Naive thymus-derived CD4-positive, alpha-beta T cell (primary cell): ENCODE data around the gene KIF1B. TPM values are rescaled to one million over a fixed set of nuclear protein-coding genes. Genes with fewer than 3 reads are reported as not detected.

Experiments
- ATAC-seq: fragments of 150-1000 bp; cut with Tn5 transposase; 2 replicates; pipeline ENCODE4 v1.10.0; 2021; ENCODE audit warnings: mild to moderate bottlenecking, moderate library complexity
- CTCF ChIA-PET: fragments of 350-600 bp; sonication (Branson Sonifier 250); formaldehyde crosslinking; loops from one replicate; lab custom pipeline; 2021; ENCODE audit warnings: antibody characterized with exemption; lab: Charles Lee
- POLR2A ChIA-PET: fragments of 350-600 bp; sonication (Branson Sonifier 250); formaldehyde crosslinking; loops from one replicate; lab custom pipeline; 2021; ENCODE audit warnings: antibody characterized with exemption, inconsistent platforms; lab: Charles Lee
- DNase-seq, 9 donors: peaks; one replicate each; pipeline versions ENCODE4 v3.0.0 to v3.0.0-alpha.2; 2020 to 2022; ENCODE audit warnings: mixed read lengths in 1 of 9
- H3K27ac ChIP-seq: one replicate; pipeline ENCODE4 v1.7.0; 2013; ENCODE audit warnings: mild to moderate bottlenecking, low read depth, low read length, moderate library complexity
- H3K27me3 ChIP-seq, 2 donors: one replicate each; pipeline ENCODE4 v1.7.0; 2013; ENCODE audit warnings: low read length in 2 of 2, mild to moderate bottlenecking in 2 of 2, moderate library complexity in 2 of 2; ENCODE audit not compliant: control insufficient read depth in 2 of 2, insufficient read depth in 2 of 2
- H3K36me3 ChIP-seq, 3 experiments: 1 replicate in 2 of 3; 2 replicates in 1 of 3; pipeline ENCODE4 v1.7.0; 2013; ENCODE audit warnings: low read length in 3 of 3, mild to moderate bottlenecking in 3 of 3, moderate library complexity in 1 of 3; ENCODE audit not compliant: insufficient read depth in 3 of 3, control insufficient read depth in 2 of 3
- H3K4me1 ChIP-seq, 2 donors: one replicate each; pipeline ENCODE4 v1.7.0; 2013; ENCODE audit warnings: low read length in 2 of 2, mild to moderate bottlenecking in 2 of 2, moderate library complexity in 1 of 2; ENCODE audit not compliant: control insufficient read depth in 2 of 2, insufficient read depth in 2 of 2
- H3K4me3 ChIP-seq: 2 replicates; pipeline ENCODE4 v1.7.0; 2013; ENCODE audit warnings: mild to moderate bottlenecking, low read length
- H3K9me3 ChIP-seq, 3 experiments: 1 replicate in 2 of 3; 2 replicates in 1 of 3; pipeline ENCODE4 v1.7.0; 2013; ENCODE audit warnings: low read length in 3 of 3; ENCODE audit not compliant: control insufficient read depth in 2 of 3
- H3K27ac Mint-ChIP-seq, 9 donors: one replicate each; pipeline ENCODE4 v1.8.0; 2020 to 2022; ENCODE audit warnings: mixed read lengths in 9 of 9, mild to moderate bottlenecking in 8 of 9, moderate library complexity in 5 of 9, inconsistent platforms in 2 of 9
- H3K27me3 Mint-ChIP-seq, 5 donors: one replicate each; pipeline ENCODE4 v1.8.0; 2021 to 2022; ENCODE audit warnings: mixed read lengths in 5 of 5, mild to moderate bottlenecking in 1 of 5
- H3K36me3 Mint-ChIP-seq, 5 donors: one replicate each; pipeline ENCODE4 v1.8.0; 2020 to 2022; ENCODE audit warnings: mixed read lengths in 5 of 5, mild to moderate bottlenecking in 3 of 5, inconsistent platforms in 1 of 5
- H3K4me1 Mint-ChIP-seq, 7 donors: one replicate each; pipeline ENCODE4 v1.8.0; 2020 to 2022; ENCODE audit warnings: mixed read lengths in 7 of 7, mild to moderate bottlenecking in 3 of 7, inconsistent platforms in 1 of 7
- H3K4me3 Mint-ChIP-seq, 10 donors: one replicate each; pipeline ENCODE4 v1.8.0; 2020 to 2022; ENCODE audit warnings: mild to moderate bottlenecking in 10 of 10, mixed read lengths in 10 of 10, moderate library complexity in 6 of 10, inconsistent platforms in 2 of 10
- H3K9me3 Mint-ChIP-seq, 11 donors: one replicate each; pipeline ENCODE4 v1.8.0; 2020 to 2022; ENCODE audit warnings: mixed read lengths in 11 of 11, mild to moderate bottlenecking in 4 of 11, inconsistent platforms in 1 of 11, moderate library complexity in 1 of 11
- intact Hi-C, 2 donors: fragments of 100-400 bp; cut with micrococcal nuclease; formaldehyde crosslinking; loops; one replicate each; pipeline ENCODE4 v1.15.1; 2023
- polyA plus RNA-seq, 2 donors: library from polyadenylated mRNA; unstranded; fragments of 300-500 nt; fragmentation: Illumina TruSeq; gene quantifications; one replicate each; pipeline ENCODE4 v1.2.3, GENCODE V29; 2021
- total RNA-seq, 6 experiments: library from RNA in 5 of 6; stranded (reverse) in 5 of 6; gene quantifications; 1 replicate in 5 of 6; 2 replicates in 1 of 6; pipeline ENCODE4 v1.2.3 and lab custom pipeline; 2021 to 2026

The KIF1B gene
- total and polyA plus RNA-seq, 7 experiments from 2014 or later: 1.8 to 21.6 (median 11.5) TPM

- no peak overlapping the region for H3K4me3 Mint-ChIP-seq
- peaks cover 0 to 25% (median 9%) of the 10 kb centered on the region in 5 donors for H3K36me3 Mint-ChIP-seq
- POLR2A ChIA-PET: no interaction called here
- H3K27me3 Mint-ChIP-seq: no peaks in the 10 kb centered on the region
- Histone ChIP-seq H3K27ac (no peak overlapping the region), H3K36me3 (peaks cover 0 to 19% (median 7%) of the 10 kb centered on the region in 3 experiments), H3K27me3 (no peaks in the 10 kb centered on the region), H3K9me3 (no peaks in the 10 kb centered on the region), H3K4me1 (no peaks in the 10 kb centered on the region), H3K4me3 (no peak overlapping the region)
- DNase-seq: no peak
- no peak for ATAC-seq
- intact Hi-C loops: no loop called here
- H3K27ac Mint-ChIP-seq: no peak overlapping the region
- CTCF ChIA-PET: no interaction called here
- H3K9me3 Mint-ChIP-seq: peaks cover 0 to 5% (median 0%) of the 10 kb centered on the region in 11 donors
- H3K4me1 Mint-ChIP-seq: peaks cover 0 to 4% (median 0%) of the 10 kb centered on the region in 7 donors
Measured at GRCh38 chr1:10181154-10181553, 29.2 kb upstream of the KIF1B start.

- Histone ChIP-seq H3K36me3 (no peaks in the 10 kb centered on the region), H3K27ac (no peak overlapping the region), H3K27me3 (no peaks in the 10 kb centered on the region), H3K4me3 (no peak overlapping the region), H3K4me1 (no peaks in the 10 kb centered on the region), H3K9me3 (no peaks in the 10 kb centered on the region)
- H3K27me3 Mint-ChIP-seq: no peaks in the 10 kb centered on the region
- no peak for ATAC-seq
- no peak for DNase-seq
- H3K4me1 Mint-ChIP-seq: peaks cover 0 to 4% (median 0%) of the 10 kb centered on the region in 7 donors
- no peak overlapping the region for H3K4me3 Mint-ChIP-seq
- POLR2A ChIA-PET: interaction anchor here (0.7 kb wide), 1 partner anchor 731 kb away, joined by 5 read pairs; no protein-coding TSS in a partner anchor
- H3K36me3 Mint-ChIP-seq: peaks cover 0 to 5% (median 4%) of the 10 kb centered on the region in 5 donors
- intact Hi-C loops: no loop called here
- CTCF ChIA-PET: no interaction called here
- H3K27ac Mint-ChIP-seq: no peak overlapping the region
- H3K9me3 Mint-ChIP-seq: peaks cover 0 to 13% (median 0%) of the 10 kb centered on the region in 11 donors
Measured at GRCh38 chr1:10185759-10186158, 24.6 kb upstream of the KIF1B start.

GRCh38 chr1:10186331-10187025, 23.9 kb upstream of the KIF1B start:
- POLR2A ChIA-PET: no interaction called here
- Histone ChIP-seq H3K27me3 (no peaks in the 10 kb centered on the region), H3K4me3 (no peak overlapping the region), H3K27ac (no peak overlapping the region), H3K4me1 (no peaks in the 10 kb centered on the region), H3K36me3 (no peaks in the 10 kb centered on the region), H3K9me3 (no peaks in the 10 kb centered on the region)
- Mint-ChIP-seq H3K27ac (no peak overlapping the region), H3K9me3 (peaks cover 0 to 13% (median 0%) of the 10 kb centered on the region in 11 donors), H3K4me3 (no peak overlapping the region), H3K36me3 (peaks cover 0 to 5% (median 0%) of the 10 kb centered on the region in 5 donors), H3K27me3 (peaks cover 0 to 2% (median 0%) of the 10 kb centered on the region in 5 donors), H3K4me1 (peaks cover 0 to 4% (median 0%) of the 10 kb centered on the region in 7 donors)
- no peak for ATAC-seq
- intact Hi-C loops: loop anchor here in 1 of 2 donors (1.0 kb wide), 1 partner anchor 16 kb away; no protein-coding TSS in a partner anchor
- DNase-seq: peak in 3 of 9 donors; percentile 12 to 38 (median 13)
- CTCF ChIA-PET: no interaction called here

- no peaks in the 10 kb centered on the region for H3K9me3 ChIP-seq
- H3K4me1 ChIP-seq: no peaks in the 10 kb centered on the region
- Mint-ChIP-seq H3K27me3 (peaks cover 0 to 2% (median 0%) of the 10 kb centered on the region in 5 donors), H3K4me3 (no peak overlapping the region), H3K9me3 (peaks cover 0 to 13% (median 0%) of the 10 kb centered on the region in 11 donors), H3K36me3 (peaks cover 0 to 5% (median 0%) of the 10 kb centered on the region in 5 donors), H3K4me1 (peaks cover 0 to 4% (median 0%) of the 10 kb centered on the region in 7 donors), H3K27ac (peak overlapping the region in 1 of 9 donors; percentile 72)
- ChIA-PET CTCF (no interaction called here), POLR2A (no interaction called here)
- no peak overlapping the region for H3K27ac ChIP-seq
- H3K4me3 ChIP-seq: no peak overlapping the region
- no peaks in the 10 kb centered on the region for H3K27me3 ChIP-seq
- H3K36me3 ChIP-seq: no peaks in the 10 kb centered on the region
- no peak for ATAC-seq
- DNase-seq: peak in 3 of 9 donors; percentile 18 to 39 (median 21)
- intact Hi-C loops: loop anchor here in 1 of 2 donors (1.0 kb wide), 1 partner anchor 17 kb away; no protein-coding TSS in a partner anchor
Measured at GRCh38 chr1:10187026-10187334, 23.4 kb upstream of the KIF1B start.

- ChIA-PET POLR2A (no interaction called here), CTCF (no interaction called here)
- Histone ChIP-seq H3K27me3 (no peaks in the 10 kb centered on the region), H3K36me3 (no peaks in the 10 kb centered on the region), H3K4me3 (no peak overlapping the region), H3K27ac (no peak overlapping the region), H3K4me1 (no peaks in the 10 kb centered on the region), H3K9me3 (no peaks in the 10 kb centered on the region)
- Mint-ChIP-seq H3K27me3 (peaks cover 0 to 4% (median 0%) of the 10 kb centered on the region in 5 donors), H3K9me3 (peaks cover 0 to 13% (median 0%) of the 10 kb centered on the region in 11 donors), H3K4me3 (no peak overlapping the region), H3K36me3 (peaks cover 0 to 5% (median 0%) of the 10 kb centered on the region in 5 donors), H3K4me1 (peaks cover 0 to 4% (median 0%) of the 10 kb centered on the region in 7 donors), H3K27ac (peak overlapping the region in 3 of 9 donors; percentile 58 to 78 (median 72))
- no peak for ATAC-seq
- intact Hi-C loops: no loop called here
- DNase-seq: peak in 1 of 9 donors; percentile 39
Measured at GRCh38 chr1:10188133-10188650, 22.2 kb upstream of the KIF1B start.

GRCh38 chr1:10189659-10190058, 20.7 kb upstream of the KIF1B start:
- POLR2A ChIA-PET: no interaction called here
- DNase-seq: no peak

More at GRCh38 chr1:10189659-10190058, 20.7 kb upstream of the KIF1B start:
- Histone ChIP-seq H3K9me3 (no peaks in the 10 kb centered on the region), H3K36me3 (no peaks in the 10 kb centered on the region), H3K27ac (no peak overlapping the region), H3K4me3 (no peak overlapping the region), H3K27me3 (no peaks in the 10 kb centered on the region), H3K4me1 (no peaks in the 10 kb centered on the region)
- intact Hi-C loops: no loop called here
- H3K4me1 Mint-ChIP-seq: peaks cover 0 to 3% (median 0%) of the 10 kb centered on the region in 7 donors
- no peak overlapping the region for H3K4me3 Mint-ChIP-seq
- peaks cover 0 to 10% (median 0%) of the 10 kb centered on the region in 11 donors for H3K9me3 Mint-ChIP-seq
- CTCF ChIA-PET: interaction anchor here (0.6 kb wide), 1 partner anchor 406 kb away, joined by 3 read pairs; no protein-coding TSS in a partner anchor
- H3K36me3 Mint-ChIP-seq: peaks cover 0 to 5% (median 0%) of the 10 kb centered on the region in 5 donors
- H3K27ac Mint-ChIP-seq: no peak overlapping the region
- no peak for ATAC-seq
- peaks cover 0 to 8% (median 0%) of the 10 kb centered on the region in 5 donors for H3K27me3 Mint-ChIP-seq
